ENCODE results near the gene SLC9A3.

SLC9A3 gene

DNA sequence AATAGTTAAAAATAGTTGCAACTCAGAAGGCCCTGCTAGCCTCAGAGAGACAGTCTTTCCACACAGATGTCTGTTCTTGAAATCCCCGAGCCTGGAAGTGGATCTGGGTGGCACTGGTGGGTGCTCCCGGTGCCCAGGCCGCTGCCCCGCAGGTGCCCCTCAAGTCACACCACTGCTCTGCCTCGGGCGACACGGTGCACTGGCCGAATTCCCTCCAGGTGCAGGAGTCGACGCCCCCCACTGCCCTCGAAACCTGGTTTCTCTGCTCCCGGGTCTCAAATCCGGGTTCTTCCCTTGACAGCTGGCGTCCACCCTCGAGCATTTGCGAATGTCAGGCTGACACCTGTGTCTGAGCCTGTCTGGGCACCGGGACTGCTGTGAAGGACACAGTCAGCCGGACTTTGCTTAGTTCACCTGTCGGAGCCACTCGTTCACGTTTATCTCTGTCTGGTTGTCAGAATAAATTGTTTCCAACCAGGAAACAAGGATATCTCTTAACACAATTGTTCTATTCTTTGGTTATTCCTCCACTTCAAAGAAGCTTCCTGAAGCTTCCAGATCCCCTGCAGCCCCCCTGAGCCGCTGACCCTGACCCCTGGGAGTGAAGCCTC is 27.1 kb downstream of the SLC9A3 start:
- ChIA-PET POLR2A (no interaction called here), CTCF (no interaction called here)
- DNase-seq (ENCODE audit: extremely low spot score) = no peak
- no peak for TF ChIP-seq CTCF (IDR thresholded peaks at IDR 0.05; ENCODE audit: control extremely low read depth, extremely low read depth, low read depth, missing control alignments)

- POLR2A ChIA-PET = no interaction called here
- no peak for DNase-seq (ENCODE audit: extremely low spot score)
- CTCF ChIA-PET = no interaction called here
- TF ChIP-seq CTCF (IDR thresholded peaks at IDR 0.05; ENCODE audit: control extremely low read depth, extremely low read depth, low read depth, missing control alignments) = no peak
Measured at GRCh38 chr5:496028-496427, 28.2 kb downstream of the SLC9A3 start.

DNA sequence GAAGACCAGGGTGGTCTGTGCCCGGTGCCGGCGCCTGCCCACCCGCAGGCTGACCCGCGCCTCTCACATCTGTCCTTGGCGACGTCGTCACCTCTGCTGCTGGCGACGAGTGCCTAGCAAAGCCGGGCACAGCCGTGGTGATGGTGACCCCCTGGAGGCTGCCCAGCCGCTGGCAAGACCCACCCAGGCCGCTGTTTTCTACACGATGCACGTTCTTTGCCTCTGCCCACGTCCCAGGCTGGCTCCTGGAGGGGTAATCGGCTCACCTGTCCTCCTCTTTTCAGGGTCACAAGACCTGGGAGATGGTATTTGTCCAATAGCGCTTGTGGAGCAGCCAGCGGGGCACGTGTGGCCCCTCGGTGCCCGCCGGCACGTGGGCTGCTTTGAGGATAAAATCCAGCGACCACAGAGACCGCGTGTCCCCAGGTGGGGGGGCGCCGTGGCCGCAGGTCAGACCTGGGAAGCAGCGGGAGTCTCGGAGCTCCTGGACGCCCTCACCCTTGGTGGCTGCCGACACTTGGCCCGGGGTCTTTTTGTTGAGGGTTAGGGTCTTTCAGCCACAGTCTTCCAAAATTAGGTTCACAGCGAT is 29.5 kb downstream of the SLC9A3 start:
- TF ChIP-seq CTCF (IDR thresholded peaks at IDR 0.05; ENCODE audit: control extremely low read depth, extremely low read depth, low read depth, missing control alignments) = no peak
- POLR2A ChIA-PET = no interaction called here
- no peak for DNase-seq (ENCODE audit: extremely low spot score)
- CTCF ChIA-PET = interaction anchor here (1.6 kb wide), 1 partner anchor 8 kb away, joined by 3 read pairs; no protein-coding TSS in a partner anchor

DNA sequence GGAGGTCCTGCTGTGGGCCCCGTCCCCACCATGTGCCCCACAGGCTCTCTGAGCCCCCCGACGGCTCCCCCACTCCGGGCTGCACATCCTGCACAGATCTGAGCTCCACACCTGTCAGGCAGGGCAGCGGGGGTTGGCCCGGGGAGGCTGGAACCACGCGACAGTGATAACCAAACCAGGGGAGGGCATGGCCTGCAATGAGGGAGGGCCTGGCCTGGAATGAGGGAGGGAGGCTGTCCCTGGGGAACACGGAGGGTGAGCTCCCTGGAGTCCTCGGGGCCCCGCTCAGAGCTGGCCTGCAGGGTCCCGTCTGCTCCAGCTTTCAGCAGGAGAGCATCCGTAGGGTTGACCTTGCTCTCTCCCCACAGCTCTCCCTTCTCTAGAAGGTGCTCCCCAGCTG is 30.5 kb downstream of the SLC9A3 start:
- TF ChIP-seq CTCF (IDR thresholded peaks at IDR 0.05; ENCODE audit: control extremely low read depth, extremely low read depth, low read depth, missing control alignments) = no peak
- ChIA-PET POLR2A (no interaction called here), CTCF (interaction anchor here (1.1 kb wide), 1 partner anchor 47 kb away, joined by 4 read pairs; no protein-coding TSS in a partner anchor)
- DNase-seq (ENCODE audit: extremely low spot score) = no peak

- no peak for TF ChIP-seq CTCF (IDR thresholded peaks at IDR 0.05; ENCODE audit: control extremely low read depth, extremely low read depth, low read depth, missing control alignments)
- DNase-seq (ENCODE audit: extremely low spot score) = no peak
- CTCF ChIA-PET = interaction anchor here (1.1 kb wide), 1 partner anchor 47 kb away, joined by 4 read pairs; no protein-coding TSS in a partner anchor
- POLR2A ChIA-PET = no interaction called here
Measured at GRCh38 chr5:493119-493701, 31.0 kb downstream of the SLC9A3 start.

- ChIA-PET CTCF (no interaction called here), POLR2A (no interaction called here)
- TF ChIP-seq CTCF (IDR thresholded peaks at IDR 0.05; ENCODE audit: control extremely low read depth, extremely low read depth, low read depth, missing control alignments) = no peak
- no peak for DNase-seq (ENCODE audit: extremely low spot score)
Measured at GRCh38 chr5:492314-492893, 31.8 kb downstream of the SLC9A3 start.
